Measurements from ENCODE around the gene KRT2. TPM values are rescaled to one million over a fixed set of nuclear protein-coding genes. Genes with fewer than 3 reads are reported as not detected.

The KRT2 gene
- total RNA-seq, 1 experiment from 2014 or later = not detected

- Mint-ChIP-seq H3K36me3 (ENCODE audit: insufficient read depth, unreplicated experiment) (no peaks in the 10 kb centered on the region), H3K4me1 (ENCODE audit: low read depth, unreplicated experiment) (no peaks in the 10 kb centered on the region), H3K9me3 (ENCODE audit: low read depth, unreplicated experiment) (no peaks in the 10 kb centered on the region), H3K27ac (ENCODE audit: unreplicated experiment) (no peak overlapping the region), H3K4me3 (ENCODE audit: low read depth, unreplicated experiment) (no peak overlapping the region), H3K27me3 (ENCODE audit: unreplicated experiment) (no peaks in the 10 kb centered on the region)
- BruUV-seq (replicated peaks) = no TSS peak
- intact Hi-C loops (cut with micrococcal nuclease; ENCODE audit: unreplicated experiment) = no loop called here
- TF ChIP-seq, protein P1, sequence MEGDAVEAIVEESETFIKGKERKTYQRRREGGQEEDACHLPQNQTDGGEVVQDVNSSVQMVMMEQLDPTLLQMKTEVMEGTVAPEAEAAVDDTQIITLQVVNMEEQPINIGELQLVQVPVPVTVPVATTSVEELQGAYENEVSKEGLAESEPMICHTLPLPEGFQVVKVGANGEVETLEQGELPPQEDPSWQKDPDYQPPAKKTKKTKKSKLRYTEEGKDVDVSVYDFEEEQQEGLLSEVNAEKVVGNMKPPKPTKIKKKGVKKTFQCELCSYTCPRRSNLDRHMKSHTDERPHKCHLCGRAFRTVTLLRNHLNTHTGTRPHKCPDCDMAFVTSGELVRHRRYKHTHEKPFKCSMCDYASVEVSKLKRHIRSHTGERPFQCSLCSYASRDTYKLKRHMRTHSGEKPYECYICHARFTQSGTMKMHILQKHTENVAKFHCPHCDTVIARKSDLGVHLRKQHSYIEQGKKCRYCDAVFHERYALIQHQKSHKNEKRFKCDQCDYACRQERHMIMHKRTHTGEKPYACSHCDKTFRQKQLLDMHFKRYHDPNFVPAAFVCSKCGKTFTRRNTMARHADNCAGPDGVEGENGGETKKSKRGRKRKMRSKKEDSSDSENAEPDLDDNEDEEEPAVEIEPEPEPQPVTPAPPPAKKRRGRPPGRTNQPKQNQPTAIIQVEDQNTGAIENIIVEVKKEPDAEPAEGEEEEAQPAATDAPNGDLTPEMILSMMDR (IDR thresholded peaks at IDR 0.05; ENCODE audit: unreplicated experiment) = no peak
- DNase-seq = no peak
- CTCF ChIA-PET = no interaction called here
Measured at GRCh38 chr12:52677671-52678070, 25.7 kb upstream of the KRT2 start.

DNA sequence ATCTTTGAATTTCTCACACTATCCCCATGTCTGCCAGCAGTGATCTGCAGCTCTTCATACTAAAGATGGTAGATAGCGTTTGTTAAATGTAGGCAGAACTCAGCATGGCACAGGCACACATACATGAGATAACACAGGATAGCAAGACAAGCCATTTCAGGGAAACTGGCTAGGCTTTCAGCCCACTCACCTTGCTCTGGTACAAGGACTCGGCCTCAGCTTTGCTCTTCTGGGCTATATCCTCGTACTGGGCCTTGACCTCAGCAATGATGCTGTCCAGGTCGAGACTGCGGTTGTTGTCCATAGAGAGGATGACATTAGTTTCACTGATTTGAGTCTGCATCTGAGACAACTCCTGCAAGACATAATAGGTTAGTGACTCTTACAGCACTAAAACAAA, 25.1 kb upstream of the KRT2 start:
- H3K4me1 Mint-ChIP-seq (ENCODE audit: low read depth, unreplicated experiment) = no peaks in the 10 kb centered on the region
- no TSS peak for BruUV-seq (replicated peaks)
- intact Hi-C loops (cut with micrococcal nuclease; ENCODE audit: unreplicated experiment) = no loop called here
- H3K36me3 Mint-ChIP-seq (ENCODE audit: insufficient read depth, unreplicated experiment) = no peaks in the 10 kb centered on the region
- DNase-seq = no peak
- H3K4me3 Mint-ChIP-seq (ENCODE audit: low read depth, unreplicated experiment) = no peak overlapping the region
- no peaks in the 10 kb centered on the region for H3K9me3 Mint-ChIP-seq (ENCODE audit: low read depth, unreplicated experiment)
- no peaks in the 10 kb centered on the region for H3K27me3 Mint-ChIP-seq (ENCODE audit: unreplicated experiment)
- H3K27ac Mint-ChIP-seq (ENCODE audit: unreplicated experiment) = no peak overlapping the region
- CTCF ChIA-PET = no interaction called here
- TF ChIP-seq, protein P1 (IDR thresholded peaks at IDR 0.05; ENCODE audit: unreplicated experiment) = no peak

GRCh38 chr12:52676163-52676562, 24.2 kb upstream of the KRT2 start:
- H3K9me3 Mint-ChIP-seq (ENCODE audit: low read depth, unreplicated experiment) = no peaks in the 10 kb centered on the region
- TF ChIP-seq, protein P1 (IDR thresholded peaks at IDR 0.05; ENCODE audit: unreplicated experiment) = no peak
- no peaks in the 10 kb centered on the region for H3K36me3 Mint-ChIP-seq (ENCODE audit: insufficient read depth, unreplicated experiment)
- no peak for DNase-seq
- BruUV-seq (replicated peaks) = no TSS peak
- CTCF ChIA-PET = no interaction called here
- H3K27ac Mint-ChIP-seq (ENCODE audit: unreplicated experiment) = no peak overlapping the region
- no peaks in the 10 kb centered on the region for H3K27me3 Mint-ChIP-seq (ENCODE audit: unreplicated experiment)
- intact Hi-C loops (cut with micrococcal nuclease; ENCODE audit: unreplicated experiment) = no loop called here
- H3K4me1 Mint-ChIP-seq (ENCODE audit: low read depth, unreplicated experiment) = no peaks in the 10 kb centered on the region
- H3K4me3 Mint-ChIP-seq (ENCODE audit: low read depth, unreplicated experiment) = no peak overlapping the region

DNA sequence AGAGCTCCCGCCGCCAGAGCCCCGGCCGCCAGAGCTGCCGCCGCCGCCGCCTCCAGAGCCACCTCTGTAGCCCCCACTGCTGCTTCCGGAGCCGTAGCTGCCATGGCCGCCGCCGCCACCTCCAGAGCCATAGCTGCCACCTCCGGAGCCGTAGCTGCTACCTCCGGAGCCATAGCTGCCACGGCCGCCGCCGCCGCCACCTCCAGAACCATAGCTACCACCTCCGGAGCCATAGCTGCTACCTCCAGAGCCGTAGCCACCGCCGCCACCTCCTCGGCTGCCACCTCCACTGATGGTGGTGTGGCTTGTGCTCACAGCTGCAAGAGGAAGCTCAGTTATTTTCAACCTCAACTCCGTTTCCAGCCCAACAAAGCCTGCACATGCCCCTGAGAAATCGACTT, 23.3 kb upstream of the KRT2 start:
- CTCF ChIA-PET = no interaction called here
- no peak overlapping the region for H3K4me3 Mint-ChIP-seq (ENCODE audit: low read depth, unreplicated experiment)
- TF ChIP-seq, protein P1 (IDR thresholded peaks at IDR 0.05; ENCODE audit: unreplicated experiment) = no peak
- H3K9me3 Mint-ChIP-seq (ENCODE audit: low read depth, unreplicated experiment) = no peaks in the 10 kb centered on the region
- H3K27me3 Mint-ChIP-seq (ENCODE audit: unreplicated experiment) = no peaks in the 10 kb centered on the region
- no peaks in the 10 kb centered on the region for H3K36me3 Mint-ChIP-seq (ENCODE audit: insufficient read depth, unreplicated experiment)
- H3K27ac Mint-ChIP-seq (ENCODE audit: unreplicated experiment) = no peak overlapping the region
- intact Hi-C loops (cut with micrococcal nuclease; ENCODE audit: unreplicated experiment) = no loop called here
- no peak for DNase-seq
- BruUV-seq (replicated peaks) = no TSS peak
- no peaks in the 10 kb centered on the region for H3K4me1 Mint-ChIP-seq (ENCODE audit: low read depth, unreplicated experiment)

- H3K9me3 Mint-ChIP-seq (ENCODE audit: low read depth, unreplicated experiment) = no peaks in the 10 kb centered on the region
- intact Hi-C loops (cut with micrococcal nuclease; ENCODE audit: unreplicated experiment) = no loop called here
- BruUV-seq (replicated peaks) = no TSS peak
- H3K4me3 Mint-ChIP-seq (ENCODE audit: low read depth, unreplicated experiment) = no peak overlapping the region
- DNase-seq = no peak
- H3K27me3 Mint-ChIP-seq (ENCODE audit: unreplicated experiment) = no peaks in the 10 kb centered on the region
- no peak overlapping the region for H3K27ac Mint-ChIP-seq (ENCODE audit: unreplicated experiment)
- CTCF ChIA-PET = no interaction called here
- no peaks in the 10 kb centered on the region for H3K4me1 Mint-ChIP-seq (ENCODE audit: low read depth, unreplicated experiment)
- H3K36me3 Mint-ChIP-seq (ENCODE audit: insufficient read depth, unreplicated experiment) = no peaks in the 10 kb centered on the region
- TF ChIP-seq, protein P1 (IDR thresholded peaks at IDR 0.05; ENCODE audit: unreplicated experiment) = no peak
Measured at GRCh38 chr12:52674433-52674775, 22.4 kb upstream of the KRT2 start.
